ENCODE measurements around the gene WNT1. TPM values are rescaled to one million over a fixed set of nuclear protein-coding genes. Genes with fewer than 3 reads are reported as not detected.
A peak's percentile ranks its signal among the peaks of the same experiment; 100 is the strongest.

WNT1 gene
- total RNA-seq, 4 donors from 2014 or later: not detected

GRCh38 chr12:48995086-48995879 is 17.2 kb downstream of the WNT1 start:
- no peaks in the 10 kb centered on the region for H3K36me3 ChIP-seq
- H3K27me3 ChIP-seq: peaks cover 20 to 33% of the 10 kb centered on the region in 2 donors
- H3K4me1 ChIP-seq: peaks cover 0 to 31% of the 10 kb centered on the region in 2 donors
- H3K9me3 ChIP-seq: no peaks in the 10 kb centered on the region
- TF ChIP-seq CTCF (IDR thresholded peaks at IDR 0.05): peak; percentile 75 to 80 (median 78)
- no peak for TF ChIP-seq POLR2A (IDR thresholded peaks at IDR 0.05)
- no peak overlapping the region for H3K4me3 ChIP-seq
- no peak overlapping the region for H3K27ac ChIP-seq
- peak; percentile 61 to 75 for DNase-seq
- intact Hi-C loops (cut with DNase I; ENCODE audit: low total_unique reads): no loop called here

GRCh38 chr12:48996794-48997718 is 18.9 kb downstream of the WNT1 start:
- no peaks in the 10 kb centered on the region for H3K36me3 ChIP-seq
- H3K27ac ChIP-seq: no peak overlapping the region
- TF ChIP-seq POLR2A (IDR thresholded peaks at IDR 0.05): no peak
- TF ChIP-seq CTCF (IDR thresholded peaks at IDR 0.05): peak; percentile 65 to 72 (median 68)
- peaks cover 34 to 36% of the 10 kb centered on the region in 2 donors for H3K27me3 ChIP-seq
- intact Hi-C loops (cut with DNase I; ENCODE audit: low total_unique reads): no loop called here
- no peak overlapping the region for H3K4me3 ChIP-seq
- no peaks in the 10 kb centered on the region for H3K9me3 ChIP-seq
- peak; percentile 63 to 69 for DNase-seq
- peaks cover 0 to 31% of the 10 kb centered on the region in 2 donors for H3K4me1 ChIP-seq

DNA sequence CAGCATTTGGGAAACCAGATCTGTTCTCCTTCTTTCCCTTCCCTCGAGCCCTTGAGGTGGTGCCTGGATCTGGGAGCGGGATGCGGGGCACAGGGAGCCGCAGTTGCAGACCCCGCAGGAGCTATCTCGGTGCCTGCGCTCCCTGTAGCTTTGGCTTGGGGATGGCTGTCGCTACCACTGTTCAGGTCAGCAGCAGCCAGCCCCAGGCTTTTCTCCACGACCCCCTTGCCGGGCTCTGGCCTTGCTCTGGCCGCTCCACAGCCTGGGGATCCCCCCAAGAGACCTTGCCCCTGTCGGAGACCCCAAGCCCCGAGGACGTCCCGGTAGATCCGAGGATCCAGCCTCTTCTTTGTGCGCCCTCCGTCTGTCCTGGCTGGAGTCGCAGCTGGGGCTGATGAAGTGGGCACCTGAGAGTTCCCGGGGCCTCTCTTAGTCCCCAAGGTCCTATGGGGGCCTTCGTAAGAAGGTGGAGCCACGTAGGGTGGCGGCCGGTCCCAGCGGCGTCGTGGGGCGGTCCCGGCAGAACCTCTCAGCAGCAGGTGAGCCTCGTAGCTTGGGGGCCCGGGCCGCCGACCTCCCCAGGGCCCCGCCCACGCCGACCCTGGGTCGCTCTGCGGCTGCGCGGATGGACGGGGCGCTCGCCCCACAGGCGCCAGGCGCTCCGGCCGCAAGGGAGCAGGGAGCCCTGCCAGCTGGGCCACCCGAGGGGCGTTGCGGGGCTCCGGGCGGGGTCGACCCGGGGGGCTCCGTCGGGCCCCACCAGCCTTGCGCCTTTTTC is 19.8 kb downstream of the WNT1 start:
- H3K27me3 ChIP-seq: peaks cover 34 to 36% of the 10 kb centered on the region in 2 donors
- DNase-seq: no peak
- no peaks in the 10 kb centered on the region for H3K36me3 ChIP-seq
- no peak for TF ChIP-seq POLR2A (IDR thresholded peaks at IDR 0.05)
- no peak for TF ChIP-seq CTCF (IDR thresholded peaks at IDR 0.05)
- intact Hi-C loops (cut with DNase I; ENCODE audit: low total_unique reads): no loop called here
- H3K27ac ChIP-seq: no peak overlapping the region
- peak overlapping the region in 1 of 2 donors; percentile 30 for H3K4me3 ChIP-seq
- H3K9me3 ChIP-seq: no peaks in the 10 kb centered on the region
- H3K4me1 ChIP-seq: peaks cover 0 to 31% of the 10 kb centered on the region in 2 donors

DNA sequence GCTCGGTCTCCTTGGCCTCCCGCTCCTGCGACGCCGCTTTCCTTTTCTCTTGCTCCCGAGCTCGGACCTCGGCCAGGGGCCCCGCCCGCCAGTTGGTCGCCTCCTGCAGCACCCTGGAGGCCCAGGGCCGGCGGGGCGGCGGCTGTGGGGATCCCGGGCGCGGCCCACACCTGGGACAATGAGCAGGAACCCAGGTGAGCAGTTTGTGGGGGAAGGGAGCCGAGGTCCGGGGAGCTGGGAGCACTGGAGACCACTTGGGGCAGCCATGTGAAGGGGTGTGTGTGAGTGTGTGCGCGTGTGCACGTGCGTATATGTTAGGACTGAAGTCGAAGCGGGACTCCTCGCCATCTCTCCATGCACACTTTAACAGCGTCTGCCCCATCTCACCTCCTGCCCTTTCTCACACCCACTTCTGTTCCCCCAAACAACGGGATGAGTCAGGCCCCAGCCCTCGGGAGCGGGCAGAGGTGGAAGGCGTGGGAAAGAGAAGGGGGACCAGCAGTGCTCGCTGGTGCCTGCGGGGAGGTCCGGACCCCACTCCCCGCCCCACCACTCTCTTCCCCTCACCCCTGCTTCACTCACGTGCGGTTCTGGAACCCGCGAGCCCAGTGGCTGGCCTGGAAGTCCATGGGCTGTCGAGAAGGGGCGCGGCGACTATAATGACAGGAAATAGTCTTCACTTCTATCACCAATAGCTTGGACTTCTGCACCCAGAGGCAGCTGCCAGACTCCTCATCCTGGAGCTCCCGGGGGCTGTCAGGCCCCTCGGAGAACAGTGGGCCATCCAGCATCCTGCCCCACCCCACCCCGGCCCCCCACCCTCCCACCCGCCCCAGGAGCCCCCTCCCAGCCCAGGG is 20.6 kb downstream of the WNT1 start:
- Histone ChIP-seq H3K4me3 (peak overlapping the region in 1 of 2 donors; percentile 30), H3K36me3 (no peaks in the 10 kb centered on the region), H3K4me1 (peaks cover 0 to 31% of the 10 kb centered on the region in 2 donors), H3K9me3 (no peaks in the 10 kb centered on the region), H3K27me3 (peaks cover 34 to 36% of the 10 kb centered on the region in 2 donors), H3K27ac (no peak overlapping the region)
- intact Hi-C loops (cut with DNase I; ENCODE audit: low total_unique reads): no loop called here
- DNase-seq: no peak
- TF ChIP-seq POLR2A (IDR thresholded peaks at IDR 0.05) (no peak), CTCF (IDR thresholded peaks at IDR 0.05) (no peak)
